MCF 10A (cell line): ENCODE results near the gene CXCL17. TPM values are rescaled to one million over a fixed set of nuclear protein-coding genes. Genes with fewer than 3 reads are reported as not detected.

Source experiments
- Bru-seq: library from RNA; stranded (reverse); fragments of 400-500 nt; gene quantifications from one replicate; lab custom pipeline; 2021; lab: Mats Ljungman, UMichigan
- BruChase-seq, 2 experiments: library from RNA; stranded (reverse); fragments of 400-500 nt; gene quantifications; one replicate each; lab custom pipeline; 2021; lab: Mats Ljungman, UMichigan
- BruUV-seq: library from RNA; stranded (reverse); fragments of 400-500 nt; replicated peaks from 2 replicates; lab custom pipeline; 2021; lab: Mats Ljungman, UMichigan
- CTCF ChIA-PET: fragments of 300-600 bp; sonication (Branson Sonifier 250); formaldehyde crosslinking; extraction: SDS; loops from one replicate; lab custom pipeline; 2021; ENCODE audit warnings: antibody characterized with exemption, inconsistent platforms; lab: Yijun Ruan, JAX
- POLR2A ChIA-PET: fragments of 300-600, 350-650 bp; sonication (Branson Sonifier 250); formaldehyde crosslinking; extraction: SDS; loops from one replicate; lab custom pipeline; 2020; ENCODE audit warnings: antibody characterized with exemption, inconsistent platforms; lab: Yijun Ruan, JAX
- DNase-seq: peaks from one replicate; pipeline ENCODE4 v3.0.0-alpha.2; 2018; ENCODE audit not compliant: unreplicated experiment
- H3K27ac Mint-ChIP-seq: one replicate; pipeline ENCODE4 v1.8.0; 2022; ENCODE audit warnings: mild to moderate bottlenecking, low read depth, mixed read lengths; ENCODE audit not compliant: unreplicated experiment
- H3K27me3 Mint-ChIP-seq: one replicate; pipeline ENCODE4 v1.8.0; 2022; ENCODE audit warnings: mixed read lengths; ENCODE audit not compliant: insufficient read depth, unreplicated experiment
- H3K36me3 Mint-ChIP-seq: one replicate; pipeline ENCODE4 v1.8.0; 2022; ENCODE audit warnings: mild to moderate bottlenecking, moderate library complexity, mixed read lengths; ENCODE audit not compliant: insufficient read depth, unreplicated experiment
- H3K4me1 Mint-ChIP-seq: one replicate; pipeline ENCODE4 v1.8.0; 2022; ENCODE audit warnings: mixed read lengths; ENCODE audit not compliant: insufficient read depth, unreplicated experiment
- H3K4me3 Mint-ChIP-seq: one replicate; pipeline ENCODE4 v1.8.0; 2022; ENCODE audit warnings: mild to moderate bottlenecking, moderate library complexity, mixed read lengths; ENCODE audit not compliant: unreplicated experiment
- H3K9me3 Mint-ChIP-seq: one replicate; pipeline ENCODE4 v1.8.0; 2022; ENCODE audit warnings: mixed read lengths; ENCODE audit not compliant: unreplicated experiment
- CTCF ChIP-seq: fragments of 200-600 bp; IDR thresholded peaks from one replicate; pipeline ENCODE4 v1.8.0; 2022; ENCODE audit warnings: antibody characterized with exemption, mild to moderate bottlenecking; ENCODE audit not compliant: unreplicated experiment
- intact Hi-C: fragments of 100-400 bp; cut with micrococcal nuclease; formaldehyde crosslinking; loops from 2 replicates; pipeline ENCODE4 v1.14.1; 2022
- long read RNA-seq: library from polyadenylated mRNA; stranded (forward); transcript quantifications from one replicate; pipeline ENCODE4 v2.0.0, GENCODE V29; 2022
- total RNA-seq: library from RNA; stranded (reverse); gene quantifications from 2 replicates; pipeline ENCODE4 v1.2.3, GENCODE V29; 2022

The CXCL17 gene
- total RNA-seq (not detected in 2 replicates), Bru-seq, nascent RNA (not detected), BruChase-seq, experiment 1, labeled RNA remaining after a 6-hour chase (not detected), BruChase-seq, experiment 2, labeled RNA remaining after a 2-hour chase (not detected)
- long read RNA-seq: 0 reads

DNA sequence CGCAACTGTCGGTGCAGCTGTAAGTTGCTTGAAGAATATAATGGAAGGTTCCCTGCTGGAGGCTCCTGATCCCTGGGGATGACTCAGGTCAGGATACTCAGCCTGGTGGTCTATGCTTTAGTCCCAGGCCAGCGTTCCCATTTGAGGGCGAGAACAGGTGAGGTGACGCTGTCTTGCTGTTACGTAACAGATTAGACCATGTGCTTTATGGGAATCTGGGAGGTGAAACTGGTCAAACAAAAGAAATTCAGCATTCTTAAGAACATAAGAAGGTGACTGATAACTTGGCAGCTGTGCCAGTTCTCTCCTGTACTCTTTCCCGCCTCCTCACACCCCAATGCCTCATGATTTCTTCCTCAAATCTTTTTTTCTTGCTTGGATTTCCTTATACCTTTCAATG is at the start of gene CXCL17:
TSS of gene CXCL17 (minus strand) at position 114 of the 400 bp plus-strand sequence. CDS start 114 bp downstream, outside the sequence.
- Mint-ChIP-seq H3K27me3 (peaks cover 12% of the 10 kb centered on the region), H3K9me3 (no peaks in the 10 kb centered on the region), H3K4me1 (peaks cover 6% of the 10 kb centered on the region), H3K4me3 (no peak within 1 kb of the TSS), H3K36me3 (no peaks in the 10 kb centered on the region), H3K27ac (no peak within 1 kb of the TSS)
- BruUV-seq: no TSS peak
- peak; percentile 48 for DNase-seq
- intact Hi-C loops: no loop called here
- TF ChIP-seq CTCF: no peak
- ChIA-PET POLR2A (interaction anchor here (0.9 kb wide), 1 partner anchor 22 kb away, joined by 3 read pairs; no protein-coding TSS in a partner anchor), CTCF (interaction anchor here (0.6 to 1.2 kb wide), 3 partner anchors 9 to 992 kb away, joined by 3 to 8 read pairs (median 3); no protein-coding TSS in a partner anchor)

DNA sequence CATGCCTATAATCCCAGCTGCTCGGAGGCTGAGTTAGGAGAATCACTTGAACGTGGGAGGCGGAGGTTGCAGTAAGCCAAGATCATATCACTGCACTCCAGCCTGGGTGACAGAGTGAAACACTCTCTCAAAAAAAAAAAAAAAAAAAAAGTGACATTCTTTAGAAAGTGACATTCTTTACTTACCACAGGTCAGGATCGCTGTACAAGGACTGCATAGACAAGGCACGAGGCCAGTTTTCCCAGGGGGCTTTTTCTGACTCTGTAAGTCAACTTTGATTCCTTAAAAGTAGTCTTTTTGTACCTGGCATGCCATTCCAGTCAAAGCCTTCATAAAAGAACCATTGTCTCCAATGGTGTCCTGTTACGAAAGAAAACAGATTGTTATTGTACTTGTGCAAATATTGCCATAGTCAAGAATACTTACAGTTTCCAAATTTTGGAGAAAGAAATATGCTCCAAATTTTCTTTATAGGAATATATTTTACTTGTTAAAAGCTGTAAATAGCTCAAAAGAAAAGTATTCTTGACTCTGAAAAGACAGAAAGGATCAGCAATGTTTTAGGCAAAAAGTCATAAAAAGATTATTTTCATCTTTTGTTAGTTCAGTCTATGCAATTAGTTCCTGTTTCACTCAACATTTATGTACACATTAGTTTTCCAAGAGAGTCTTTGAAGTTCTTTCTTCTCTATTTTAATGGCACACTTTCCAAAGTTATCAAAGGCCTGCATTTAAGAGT is 46.2 kb upstream of the CXCL17 start:
- no peak overlapping the region for H3K4me3 Mint-ChIP-seq
- no peak for TF ChIP-seq CTCF
- CTCF ChIA-PET: interaction anchor here (0.5 to 1.0 kb wide), 3 partner anchors 77 to 244 kb away, joined by 3 to 4 read pairs (median 3); no protein-coding TSS in a partner anchor
- BruUV-seq: no TSS peak
- no peaks in the 10 kb centered on the region for H3K36me3 Mint-ChIP-seq
- no peaks in the 10 kb centered on the region for H3K4me1 Mint-ChIP-seq
- H3K27ac Mint-ChIP-seq: no peak overlapping the region
- DNase-seq: no peak
- H3K27me3 Mint-ChIP-seq: peaks cover 8% of the 10 kb centered on the region
- POLR2A ChIA-PET: interaction anchor here (0.7 kb wide), 1 partner anchor 149 kb away, joined by 3 read pairs; no protein-coding TSS in a partner anchor
- H3K9me3 Mint-ChIP-seq: no peaks in the 10 kb centered on the region
- intact Hi-C loops: no loop called here

DNA sequence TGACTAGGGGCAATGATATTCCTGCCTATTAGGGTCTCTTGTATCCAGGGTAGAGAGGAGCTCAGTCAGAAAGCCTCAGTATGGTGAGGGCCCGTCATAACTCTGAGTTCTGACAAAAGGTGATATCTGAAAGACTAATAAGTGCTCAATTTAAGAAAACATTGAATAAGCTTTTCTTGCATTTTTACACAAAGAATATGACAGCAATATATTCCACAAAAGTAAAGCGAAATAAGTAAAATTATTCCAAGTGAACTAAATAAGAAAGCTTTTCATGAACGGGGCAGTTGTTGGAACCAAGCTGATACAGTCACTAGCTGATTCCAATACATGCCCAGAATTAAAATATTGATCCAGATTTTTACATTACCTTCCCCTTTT is 45.0 kb upstream of the CXCL17 start:
- no peak overlapping the region for H3K4me3 Mint-ChIP-seq
- peaks cover 16% of the 10 kb centered on the region for H3K27me3 Mint-ChIP-seq
- DNase-seq: no peak
- H3K9me3 Mint-ChIP-seq: no peaks in the 10 kb centered on the region
- ChIA-PET POLR2A (interaction anchor here (0.7 kb wide), 1 partner anchor 151 kb away, joined by 3 read pairs; no protein-coding TSS in a partner anchor), CTCF (no interaction called here)
- H3K36me3 Mint-ChIP-seq: no peaks in the 10 kb centered on the region
- H3K4me1 Mint-ChIP-seq: no peaks in the 10 kb centered on the region
- intact Hi-C loops: no loop called here
- no peak overlapping the region for H3K27ac Mint-ChIP-seq
- TF ChIP-seq CTCF: no peak
- BruUV-seq: no TSS peak
